Fibroblast of pulmonary artery (primary cell): ENCODE measurements around the gene ZIC1.

ENCODE experiments used
- DNase-seq: peaks from one replicate; pipeline ENCODE4 v3.0.0-alpha.2; 2010; ENCODE audit warnings: low read depth
- H3K4me3 ChIP-seq: replicated peaks from 2 replicates; pipeline ENCODE4 v1.5.1; 2011; ENCODE audit warnings: low read depth, mild to moderate bottlenecking, control low read depth, low read length, moderate library complexity
- TF ChIP-seq, protein P1 (sequence below): IDR thresholded peaks from 2 replicates; pipeline ENCODE4 v1.5.1; 2011; ENCODE audit warnings: mild to moderate bottlenecking, control low read depth, low read length, inconsistent platforms; ENCODE audit errors: missing control alignments

The ZIC1 gene

DNA sequence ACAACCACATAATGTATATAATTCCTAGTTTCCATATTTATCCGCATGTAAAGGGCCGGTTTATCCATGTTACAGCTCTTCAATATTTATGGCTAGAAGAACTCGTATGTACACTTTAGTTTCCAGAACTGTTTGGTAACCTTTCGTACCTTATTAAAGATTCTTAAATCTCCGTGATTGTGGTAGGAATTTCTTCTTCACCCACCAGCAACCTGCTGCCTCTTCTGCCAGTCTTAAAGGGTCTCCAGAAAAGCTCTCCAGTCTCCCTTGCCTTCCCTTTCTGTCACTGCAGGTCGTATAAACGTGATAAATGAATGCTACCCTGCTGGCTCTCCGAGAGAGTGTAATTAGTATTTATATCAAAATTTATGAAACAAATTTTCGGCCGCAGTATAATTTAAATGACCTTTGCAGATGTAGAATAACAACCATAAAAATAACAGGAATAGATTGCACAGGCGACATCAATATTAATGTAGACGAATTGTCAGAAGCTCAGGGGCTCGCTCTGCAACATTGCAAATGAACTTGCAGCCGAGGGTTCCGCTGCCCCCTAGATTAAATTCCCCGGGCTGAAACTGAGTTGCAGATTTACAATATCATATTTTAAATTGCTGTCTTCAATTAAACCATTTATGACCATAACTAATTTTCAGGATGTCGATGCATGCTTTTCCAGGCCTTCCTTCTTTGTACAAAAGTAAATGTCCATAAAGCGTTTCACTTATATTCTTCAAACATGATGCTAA is 5.4 kb downstream of the ZIC1 start:
- no peak overlapping the region for H3K4me3 ChIP-seq
- TF ChIP-seq, protein P1, sequence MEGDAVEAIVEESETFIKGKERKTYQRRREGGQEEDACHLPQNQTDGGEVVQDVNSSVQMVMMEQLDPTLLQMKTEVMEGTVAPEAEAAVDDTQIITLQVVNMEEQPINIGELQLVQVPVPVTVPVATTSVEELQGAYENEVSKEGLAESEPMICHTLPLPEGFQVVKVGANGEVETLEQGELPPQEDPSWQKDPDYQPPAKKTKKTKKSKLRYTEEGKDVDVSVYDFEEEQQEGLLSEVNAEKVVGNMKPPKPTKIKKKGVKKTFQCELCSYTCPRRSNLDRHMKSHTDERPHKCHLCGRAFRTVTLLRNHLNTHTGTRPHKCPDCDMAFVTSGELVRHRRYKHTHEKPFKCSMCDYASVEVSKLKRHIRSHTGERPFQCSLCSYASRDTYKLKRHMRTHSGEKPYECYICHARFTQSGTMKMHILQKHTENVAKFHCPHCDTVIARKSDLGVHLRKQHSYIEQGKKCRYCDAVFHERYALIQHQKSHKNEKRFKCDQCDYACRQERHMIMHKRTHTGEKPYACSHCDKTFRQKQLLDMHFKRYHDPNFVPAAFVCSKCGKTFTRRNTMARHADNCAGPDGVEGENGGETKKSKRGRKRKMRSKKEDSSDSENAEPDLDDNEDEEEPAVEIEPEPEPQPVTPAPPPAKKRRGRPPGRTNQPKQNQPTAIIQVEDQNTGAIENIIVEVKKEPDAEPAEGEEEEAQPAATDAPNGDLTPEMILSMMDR = no peak

DNA sequence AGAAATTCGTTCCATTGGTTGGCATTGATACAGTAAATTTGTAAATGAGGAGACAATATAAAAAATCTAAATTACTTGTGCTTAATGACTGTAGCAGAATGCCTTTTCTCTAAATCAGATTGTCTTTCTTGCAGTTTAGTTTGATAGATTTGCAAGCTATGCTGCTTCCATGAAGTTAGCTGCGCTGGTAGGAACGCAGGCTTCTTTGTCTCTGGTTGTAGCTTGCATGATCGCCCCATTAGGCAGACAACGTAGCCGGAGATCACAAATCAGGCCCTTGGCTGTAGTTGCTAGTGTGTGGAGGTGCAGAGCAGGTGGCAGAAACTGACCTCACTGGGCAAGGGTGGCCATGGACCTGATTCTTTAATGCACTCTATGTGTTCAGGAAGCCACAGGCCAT is 6.1 kb downstream of the ZIC1 start:
- no peak overlapping the region for H3K4me3 ChIP-seq
- TF ChIP-seq, protein P1 = no peak
- DNase-seq = no peak

More for the DNA sequence above, 5.4 kb downstream of the ZIC1 start:
- no peak for DNase-seq

- TF ChIP-seq, protein P1 = no peak
- no peak overlapping the region for H3K4me3 ChIP-seq
- no peak for DNase-seq
These were observed 6.7 kb downstream of the ZIC1 start for GRCh38 chr3:147415874-147416273.

- TF ChIP-seq, protein P1 = no peak
- no peak for DNase-seq
- no peak overlapping the region for H3K4me3 ChIP-seq
These were observed 7.8 kb downstream of the ZIC1 start for GRCh38 chr3:147416931-147417330.

DNA sequence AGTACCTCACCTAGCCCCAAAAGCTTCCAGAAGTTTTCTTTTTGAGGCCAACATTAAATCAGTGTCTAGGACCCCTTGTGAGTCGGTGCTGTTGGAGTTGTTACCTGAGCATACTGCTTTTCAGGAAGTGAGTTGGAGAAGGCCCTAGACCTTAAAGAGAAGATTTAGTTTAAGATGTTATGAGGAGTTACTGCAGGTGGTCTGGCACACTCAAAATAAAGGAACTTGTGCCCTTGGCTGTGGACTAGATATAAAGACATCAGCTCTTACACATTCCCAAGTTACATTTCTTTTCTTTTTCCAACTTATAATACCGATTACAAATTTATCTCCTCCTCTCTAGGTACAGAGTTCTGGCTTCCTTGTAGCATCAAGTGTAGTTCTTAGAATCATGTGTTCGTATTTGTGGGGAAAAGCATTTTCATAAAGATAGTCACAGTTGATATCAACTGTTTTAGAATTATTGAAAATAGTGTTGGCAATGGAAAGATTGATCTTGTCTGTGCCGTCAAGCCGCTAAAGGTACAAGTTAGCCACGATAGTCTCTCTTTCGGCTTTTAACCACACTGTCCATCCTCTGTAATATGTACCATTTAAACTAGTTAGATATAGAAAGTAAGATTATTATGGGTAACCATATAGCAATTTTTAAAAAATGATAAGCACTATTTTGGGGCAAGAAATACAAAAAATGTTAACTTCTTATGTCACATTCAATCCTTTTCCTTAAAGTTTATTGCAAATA is 8.6 kb downstream of the ZIC1 start:
- no peak for DNase-seq
- no peak overlapping the region for H3K4me3 ChIP-seq
- TF ChIP-seq, protein P1 = no peak

GRCh38 chr3:147418371-147418781 is 9.2 kb downstream of the ZIC1 start:
- TF ChIP-seq, protein P1 = no peak
- H3K4me3 ChIP-seq = no peak overlapping the region

More at GRCh38 chr3:147418371-147418781, 9.2 kb downstream of the ZIC1 start:
- no peak for DNase-seq
